ENCODE measurements around the gene NIPSNAP2.

DNA sequence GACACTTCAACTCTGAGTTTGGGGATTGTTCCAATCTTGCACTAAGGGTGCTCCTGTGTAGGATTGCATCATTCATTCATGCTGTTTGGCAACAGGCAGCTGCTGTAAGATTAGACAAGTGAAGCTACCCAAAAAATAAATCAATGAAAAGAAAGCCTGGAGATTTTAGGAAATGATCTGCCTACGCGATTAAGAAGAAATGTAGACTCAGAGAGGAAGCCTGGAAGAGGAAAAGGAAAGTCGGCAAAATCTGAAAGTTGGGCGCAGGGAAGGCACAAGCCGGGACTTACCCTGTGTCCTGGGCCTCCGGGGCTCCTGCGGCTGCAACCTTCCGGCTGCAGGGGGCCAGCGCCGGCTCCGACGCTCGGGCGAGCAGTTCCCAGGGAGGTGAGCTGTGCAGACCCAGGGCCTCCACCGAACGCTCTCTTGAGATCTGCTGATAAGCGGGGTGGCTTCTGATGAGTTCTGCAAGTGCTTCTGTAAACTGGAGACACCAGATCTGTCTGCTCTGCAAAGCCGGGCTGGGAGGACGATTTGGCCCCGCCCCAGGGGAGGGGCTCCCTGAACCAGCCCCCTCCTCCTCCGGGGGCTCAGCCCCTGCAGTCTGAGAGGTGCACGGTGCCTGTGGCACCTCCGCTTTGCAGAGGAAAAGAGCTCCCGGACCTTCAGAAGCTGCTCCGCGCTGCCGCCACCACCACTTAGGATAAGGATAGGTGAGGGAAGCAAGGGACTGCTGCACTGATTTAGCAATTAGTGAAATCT, 69.5 kb downstream of the NIPSNAP2 start:
- no peak for TF ChIP-seq EZH2phosphoT487 (IDR thresholded peaks at IDR 0.05; ENCODE audit: insufficient read depth, low read depth)
- TF ChIP-seq EZH2 (IDR thresholded peaks at IDR 0.05; ENCODE audit: insufficient read depth, poor library complexity, severe bottlenecking): no peak

All from GM23248 (cell line).